Activated CD4-positive, alpha-beta T cell treated with anti-CD3 and anti-CD28 coated beads, Interleukin-10, Interleukin-2, amounts not matched to agents 100 ng/mL and 50 ng/mL, durations not matched to agents 16 hours and 8 hours (primary cell): ENCODE measurements around the gene ALPI.

Experiments
- DNase-seq: peaks from one replicate; pipeline ENCODE4 v3.0.0-alpha.2; 2020

The ALPI gene

DNA sequence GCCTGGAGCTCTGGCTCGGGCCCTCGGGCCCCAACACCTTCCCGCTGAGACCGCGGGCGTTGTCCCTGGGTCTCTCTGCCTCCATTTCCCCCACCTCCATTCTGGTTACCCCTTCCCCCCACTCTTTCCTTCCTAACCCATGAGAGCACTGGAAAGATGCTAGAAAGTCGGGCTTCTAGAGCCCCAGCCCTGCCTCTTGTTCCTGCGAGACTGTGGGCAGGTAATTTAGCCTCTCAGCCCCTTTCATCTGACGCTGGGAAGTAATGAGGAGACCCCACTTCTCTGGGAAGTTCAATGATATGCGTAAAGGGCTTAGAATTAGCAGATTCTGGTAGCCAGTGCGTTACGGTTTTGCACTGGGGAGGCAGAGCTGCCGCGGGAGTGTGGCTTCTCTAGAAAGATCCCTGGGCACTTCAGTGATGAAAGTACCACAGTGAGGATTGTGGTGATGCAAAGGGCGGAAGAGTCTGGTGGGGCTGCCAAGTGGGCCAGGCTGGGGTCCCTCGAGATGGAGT is 47.9 kb downstream of the ALPI start:
- no peak for DNase-seq

GRCh38 chr2:232504438-232504837 is 48.5 kb downstream of the ALPI start:
- no peak for DNase-seq

- DNase-seq, result no peak
Measured at GRCh38 chr2:232505856-232506255, 49.9 kb downstream of the ALPI start.

- no peak for DNase-seq
Measured at GRCh38 chr2:232506709-232507108, 50.8 kb downstream of the ALPI start.

DNA sequence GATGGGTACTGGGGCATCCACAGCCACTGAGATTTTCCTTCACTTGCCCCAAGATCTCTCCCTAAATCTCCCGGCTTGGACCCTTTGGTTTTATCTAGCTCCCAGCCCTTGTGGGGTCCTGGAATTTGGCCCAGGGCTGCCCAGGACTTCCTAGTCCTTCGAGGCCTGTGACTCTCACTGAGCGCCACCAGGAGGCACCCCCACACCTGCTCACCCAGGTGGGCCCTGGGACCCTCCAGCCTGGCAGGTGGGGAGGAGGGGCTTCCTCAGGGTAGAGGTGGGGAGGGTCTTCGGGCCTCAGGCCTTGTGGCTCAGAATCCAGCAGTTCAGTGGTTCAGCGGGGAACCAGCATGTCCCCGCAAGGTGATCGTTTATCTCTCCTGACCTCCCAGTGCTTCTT is 52.3 kb downstream of the ALPI start:
- DNase-seq, result no peak
